ENCODE data around the gene SNX14.

Gene SNX14

GRCh38 chr6:85642774-85643536 is 49.3 kb upstream of the SNX14 start, which contains the start of gene SYNCRIP (continued):
- TF ChIP-seq CTCF (tag by site-specific recombination; IDR thresholded peaks at IDR 0.05) = peak; percentile 50; the same call in 1 of the 2 replicates
- TF ChIP-seq ZBTB7A (tag by site-specific recombination; IDR thresholded peaks at IDR 0.05; ENCODE audit: low read depth) = peak; percentile 91
- TF ChIP-seq, protein P1, sequence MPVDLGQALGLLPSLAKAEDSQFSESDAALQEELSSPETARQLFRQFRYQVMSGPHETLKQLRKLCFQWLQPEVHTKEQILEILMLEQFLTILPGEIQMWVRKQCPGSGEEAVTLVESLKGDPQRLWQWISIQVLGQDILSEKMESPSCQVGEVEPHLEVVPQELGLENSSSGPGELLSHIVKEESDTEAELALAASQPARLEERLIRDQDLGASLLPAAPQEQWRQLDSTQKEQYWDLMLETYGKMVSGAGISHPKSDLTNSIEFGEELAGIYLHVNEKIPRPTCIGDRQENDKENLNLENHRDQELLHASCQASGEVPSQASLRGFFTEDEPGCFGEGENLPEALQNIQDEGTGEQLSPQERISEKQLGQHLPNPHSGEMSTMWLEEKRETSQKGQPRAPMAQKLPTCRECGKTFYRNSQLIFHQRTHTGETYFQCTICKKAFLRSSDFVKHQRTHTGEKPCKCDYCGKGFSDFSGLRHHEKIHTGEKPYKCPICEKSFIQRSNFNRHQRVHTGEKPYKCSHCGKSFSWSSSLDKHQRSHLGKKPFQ (tag by site-specific recombination; IDR thresholded peaks at IDR 0.05) = 0 out of 2 replicates have a peak, but pooled peaks have one; percentile 24
- TF ChIP-seq ZNF350 (tag by site-specific recombination; IDR thresholded peaks at IDR 0.05) = no peak
- TF ChIP-seq ZNF19 (tag by site-specific recombination; IDR thresholded peaks at IDR 0.05; ENCODE audit: low read depth) = 0 out of 2 replicates have a peak, but pooled peaks have one; percentile 14
- TF ChIP-seq ZSCAN18 (tag by site-specific recombination; IDR thresholded peaks at IDR 0.05) = peak; percentile 80; the same call in 1 of the 2 replicates
- TF ChIP-seq ZNF311 (tag by site-specific recombination; IDR thresholded peaks at IDR 0.05; ENCODE audit: borderline replicate concordance) = no peak
- no peak; the same call in 1 of the 2 replicates for TF ChIP-seq ZNF768 (tag by site-specific recombination; IDR thresholded peaks at IDR 0.05)
- peak; percentile 92 for TF ChIP-seq PRDM10 (tag by site-specific recombination; IDR thresholded peaks at IDR 0.05)
- no peak for TF ChIP-seq ZBTB49 (tag by site-specific recombination; IDR thresholded peaks at IDR 0.05; ENCODE audit: low read depth)
- TF ChIP-seq KLF16 (tag by site-specific recombination; IDR thresholded peaks at IDR 0.05) = peak; percentile 94
- TF ChIP-seq ZNF837 (tag by site-specific recombination; IDR thresholded peaks at IDR 0.05) = no peak
- peak; percentile 25; the same call in 1 of the 2 replicates for TF ChIP-seq BCL11A (tag by site-specific recombination; IDR thresholded peaks at IDR 0.05; ENCODE audit: low read depth)
- TF ChIP-seq ZFP3 (tag by site-specific recombination; IDR thresholded peaks at IDR 0.05; ENCODE audit: low read depth) = no peak
- 0 out of 2 replicates have a peak, but pooled peaks have one; percentile 84 for TF ChIP-seq ZNF24 (tag by site-specific recombination; IDR thresholded peaks at IDR 0.05)
- TF ChIP-seq FEZF1 (tag by site-specific recombination; IDR thresholded peaks at IDR 0.05) = 0 out of 2 replicates have a peak, but pooled peaks have one; percentile 30
- peak; percentile 84 for TF ChIP-seq REPIN1 (tag by site-specific recombination; IDR thresholded peaks at IDR 0.05; ENCODE audit: low read depth)
- no peak for TF ChIP-seq ZNF266 (tag by site-specific recombination; IDR thresholded peaks at IDR 0.05; ENCODE audit: low read depth)
- 0 out of 2 replicates have a peak, but pooled peaks have one; percentile 15 for TF ChIP-seq ZNF624 (tag by site-specific recombination; IDR thresholded peaks at IDR 0.05)
- TF ChIP-seq ZNF416 (tag by site-specific recombination; IDR thresholded peaks at IDR 0.05) = no peak
- TF ChIP-seq, protein P2, sequence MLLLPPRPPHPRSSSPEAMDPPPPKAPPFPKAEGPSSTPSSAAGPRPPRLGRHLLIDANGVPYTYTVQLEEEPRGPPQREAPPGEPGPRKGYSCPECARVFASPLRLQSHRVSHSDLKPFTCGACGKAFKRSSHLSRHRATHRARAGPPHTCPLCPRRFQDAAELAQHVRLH (tag by site-specific recombination; IDR thresholded peaks at IDR 0.05) = peak; percentile 91
- TF ChIP-seq ZNF398 (tag by site-specific recombination; IDR thresholded peaks at IDR 0.05) = peak; percentile 99
- peak; percentile 75 for TF ChIP-seq GLIS1 (tag by site-specific recombination; IDR thresholded peaks at IDR 0.05)
- TF ChIP-seq ZNF10 (tag by site-specific recombination; IDR thresholded peaks at IDR 0.05) = no peak; the same call in 1 of the 2 replicates
- TF ChIP-seq ZNF138 (tag by site-specific recombination; IDR thresholded peaks at IDR 0.05; ENCODE audit: borderline replicate concordance) = no peak
- peak; percentile 84 for TF ChIP-seq YY1 (tag by site-specific recombination; IDR thresholded peaks at IDR 0.05)
